HUES48 (cell line): ENCODE measurements around the gene GCK.
A peak's percentile ranks its signal among the peaks of the same experiment; 100 is the strongest.

Experiments used
- H3K27ac ChIP-seq: one replicate; pipeline ENCODE4 v1.7.0; 2013; ENCODE audit warnings: low read depth, low read length, inconsistent platforms
- H3K27me3 ChIP-seq: 2 replicates; pipeline ENCODE4 v1.6.1; 2013; ENCODE audit warnings: mild to moderate bottlenecking, low read length; ENCODE audit not compliant: control insufficient read depth, insufficient read depth
- H3K36me3 ChIP-seq: 2 replicates; pipeline ENCODE4 v1.6.1; 2013; ENCODE audit warnings: low read length; ENCODE audit not compliant: control insufficient read depth, insufficient read depth
- H3K4me1 ChIP-seq: 2 replicates; pipeline ENCODE4 v1.6.1; 2013; ENCODE audit warnings: mild to moderate bottlenecking, low read length; ENCODE audit not compliant: control insufficient read depth, insufficient read depth
- H3K4me3 ChIP-seq: 2 replicates; pipeline ENCODE4 v1.5.1; 2013; ENCODE audit warnings: mild to moderate bottlenecking, low read depth, low read length
- H3K9ac ChIP-seq: 2 replicates; pipeline ENCODE4 v1.6.1; 2013; ENCODE audit warnings: mild to moderate bottlenecking, low read depth, low read length, moderate library complexity
- H3K9me3 ChIP-seq: 2 replicates; pipeline ENCODE4 v1.6.1; 2013; ENCODE audit warnings: low read length; ENCODE audit not compliant: control insufficient read depth, insufficient read depth

The GCK gene

DNA sequence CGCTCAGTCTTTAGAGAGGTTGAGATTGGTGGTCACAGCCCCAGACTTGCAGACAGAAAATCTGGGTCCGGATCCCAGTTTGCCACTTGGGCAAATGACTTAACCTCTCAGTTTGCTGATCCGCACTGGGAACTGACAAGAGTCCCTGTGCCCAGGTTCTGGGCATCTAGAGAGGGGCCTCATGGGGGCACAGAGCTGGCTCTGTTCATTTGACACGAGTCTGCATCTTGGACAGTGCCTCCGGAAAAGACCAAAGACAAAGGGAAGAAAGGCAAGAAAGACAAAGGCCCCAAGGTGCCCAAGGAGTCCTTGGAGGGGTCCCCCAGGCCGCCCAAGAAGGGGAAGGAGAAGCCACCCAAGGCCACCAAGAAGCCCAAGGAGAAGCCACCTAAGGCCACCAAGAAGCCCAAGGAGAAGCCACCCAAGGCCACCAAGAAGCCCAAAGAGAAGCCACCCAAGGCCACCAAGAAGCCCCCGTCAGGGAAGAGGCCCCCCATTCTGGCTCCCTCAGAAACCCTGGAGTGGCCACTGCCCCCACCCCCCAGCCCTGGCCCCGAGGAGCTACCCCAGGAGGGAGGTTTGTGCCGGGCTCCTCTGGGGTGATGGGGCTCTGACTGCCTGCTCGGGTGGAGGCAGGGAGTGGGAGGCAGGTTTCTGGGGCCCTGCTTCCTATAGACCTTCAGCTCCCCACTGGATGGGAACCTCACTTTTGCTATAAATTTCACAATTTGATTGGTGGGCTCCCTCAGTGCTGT is 82.8 kb downstream of the GCK start:
- H3K36me3 ChIP-seq: peaks cover 21% of the 10 kb centered on the region
- no peak overlapping the region for H3K4me3 ChIP-seq
- peaks cover 13% of the 10 kb centered on the region for H3K27me3 ChIP-seq
- no peak overlapping the region for H3K9ac ChIP-seq
- no peak overlapping the region for H3K27ac ChIP-seq
- no peaks in the 10 kb centered on the region for H3K9me3 ChIP-seq
- H3K4me1 ChIP-seq: peaks cover 8% of the 10 kb centered on the region; the same call in 1 of the 2 replicates

DNA sequence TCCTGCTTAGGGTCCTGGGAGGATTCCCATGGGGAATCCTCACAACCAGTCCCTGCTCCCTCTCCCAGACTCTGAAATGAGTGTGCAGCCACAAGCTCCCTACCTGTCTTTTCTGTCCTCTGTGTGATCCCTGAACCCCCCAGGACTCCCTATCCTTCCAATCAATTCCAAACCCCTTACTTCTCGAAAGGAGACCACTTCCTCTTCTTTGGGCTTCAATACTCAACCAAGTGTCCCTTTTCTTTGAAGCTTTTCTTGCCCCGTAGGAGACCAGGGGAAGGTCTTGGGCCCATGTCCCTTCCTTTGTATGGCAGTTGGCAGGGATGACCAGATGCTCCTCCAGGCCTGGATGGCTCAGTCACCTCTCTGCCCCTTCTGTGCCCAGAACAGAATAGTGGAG is 83.4 kb downstream of the GCK start:
- no peak overlapping the region for H3K27ac ChIP-seq
- 0 out of 2 replicates have a peak overlapping the region, but pooled peaks have one; percentile 61 for H3K4me3 ChIP-seq

DNA sequence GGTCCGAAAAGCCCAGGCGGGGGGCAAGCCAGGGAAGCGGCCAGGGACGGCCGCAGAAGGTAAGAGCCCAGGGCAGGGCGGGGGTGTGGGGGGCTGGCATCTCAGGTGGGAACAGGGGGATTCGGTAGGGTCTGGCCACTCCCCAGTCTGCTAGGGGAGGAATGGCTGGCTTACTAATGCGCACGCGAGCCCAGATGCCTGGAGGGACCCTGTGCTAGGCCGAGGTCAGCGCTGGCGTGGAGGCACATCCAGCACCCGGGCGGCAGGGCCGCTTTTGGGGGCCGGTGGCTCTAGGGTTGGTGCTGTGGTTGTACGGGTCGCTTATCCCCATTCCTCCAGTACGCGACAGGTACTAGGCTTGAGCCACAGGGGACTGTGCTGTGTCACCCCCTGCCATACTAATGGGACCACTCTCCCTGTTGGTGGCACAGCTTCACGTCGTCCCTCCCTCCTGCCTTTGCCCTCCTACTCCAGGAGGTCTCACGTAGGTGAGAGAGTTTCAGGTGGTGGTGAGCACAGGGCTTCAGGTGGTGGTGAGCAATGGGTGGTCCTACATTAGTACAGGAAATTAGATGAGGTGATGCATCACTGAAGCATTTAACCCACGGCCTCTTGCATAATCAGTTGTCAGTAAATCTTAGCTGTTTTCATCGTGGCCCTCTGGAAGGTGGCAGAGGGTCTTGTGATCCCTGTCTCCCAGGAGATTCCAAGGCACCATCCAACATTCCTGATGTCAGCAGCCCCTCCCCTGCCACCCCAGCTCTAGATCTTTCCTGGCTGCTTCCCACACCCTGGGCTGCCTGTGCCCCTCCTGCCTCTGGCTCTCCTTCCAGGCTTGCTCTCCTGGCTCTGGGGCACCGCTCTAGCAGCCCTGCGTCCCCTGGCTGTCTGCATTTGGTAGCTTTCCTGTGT is 84.1 kb downstream of the GCK start:
- Histone ChIP-seq H3K27me3 (peaks cover 13% of the 10 kb centered on the region), H3K4me3 (peak overlapping the region; percentile 61), H3K9ac (no peak overlapping the region), H3K36me3 (peaks cover 7% of the 10 kb centered on the region), H3K4me1 (peaks cover 8% of the 10 kb centered on the region; the same call in 1 of the 2 replicates), H3K9me3 (no peaks in the 10 kb centered on the region), H3K27ac (no peak overlapping the region)

More for the DNA sequence above, 83.4 kb downstream of the GCK start:
- Histone ChIP-seq H3K36me3 (peaks cover 15% of the 10 kb centered on the region), H3K9ac (no peak overlapping the region), H3K9me3 (no peaks in the 10 kb centered on the region), H3K27me3 (peaks cover 13% of the 10 kb centered on the region), H3K4me1 (peaks cover 8% of the 10 kb centered on the region; the same call in 1 of the 2 replicates)

DNA sequence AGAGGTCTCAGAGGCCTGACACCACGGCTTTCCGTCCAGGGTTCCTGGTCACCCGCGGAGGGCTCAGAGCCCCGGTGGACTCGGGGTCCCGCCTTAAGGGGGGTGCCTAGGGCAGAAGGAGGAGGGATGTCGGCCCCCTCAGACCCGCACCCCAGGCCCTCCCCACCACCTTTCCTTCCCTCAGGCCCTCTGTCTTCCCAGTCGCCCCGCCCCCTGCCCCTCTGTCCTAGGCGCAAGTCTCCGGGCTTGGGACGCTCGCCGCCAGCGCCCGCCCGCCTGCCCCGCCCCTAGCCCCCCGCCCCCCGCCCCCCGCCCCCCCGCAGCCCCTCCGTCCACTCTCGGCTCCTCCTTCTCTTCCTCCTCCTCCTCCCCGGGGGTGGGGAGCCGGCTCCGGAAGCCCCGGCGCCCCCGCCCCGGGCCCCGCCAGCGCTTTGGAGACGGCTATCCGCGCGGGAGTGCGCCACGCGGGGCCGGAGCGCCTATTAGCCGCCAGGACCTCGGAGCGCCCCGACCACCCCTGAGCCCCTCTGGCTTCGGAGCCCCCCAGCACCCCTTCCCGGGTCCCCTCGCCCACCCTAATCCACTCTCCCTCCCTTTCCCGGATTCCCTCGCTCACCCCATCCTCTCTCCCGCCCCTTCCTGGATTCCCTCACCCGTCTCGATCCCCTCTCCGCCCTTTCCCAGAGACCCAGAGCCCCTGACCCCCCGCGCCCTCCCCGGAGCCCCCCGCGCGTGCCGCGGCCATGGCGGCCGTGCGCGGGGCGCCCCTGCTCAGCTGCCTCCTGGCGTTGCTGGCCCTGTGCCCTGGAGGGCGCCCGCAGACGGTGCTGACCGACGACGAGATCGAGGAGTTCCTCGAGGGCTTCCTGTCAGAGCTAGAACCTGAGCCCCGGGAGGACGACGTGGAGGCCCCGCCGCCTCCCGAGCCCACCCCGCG is 85.0 kb downstream of the GCK start, which contains the start of gene AEBP1:
Gene AEBP1, plus strand, starts transcription at position 423 of the 937 bp plus-strand sequence. Its CDS starts 321 bp downstream, at position 744.
- no peaks in the 10 kb centered on the region for H3K9me3 ChIP-seq
- no peak within 1 kb of the TSS for H3K27ac ChIP-seq
- no peaks in the 10 kb centered on the region for H3K36me3 ChIP-seq
- H3K4me3 ChIP-seq: peak within 1 kb of the TSS; percentile 61
- peaks cover 13% of the 10 kb centered on the region for H3K27me3 ChIP-seq
- peaks cover 8% of the 10 kb centered on the region; the same call in 1 of the 2 replicates for H3K4me1 ChIP-seq
- H3K9ac ChIP-seq: no peak within 1 kb of the TSS

DNA sequence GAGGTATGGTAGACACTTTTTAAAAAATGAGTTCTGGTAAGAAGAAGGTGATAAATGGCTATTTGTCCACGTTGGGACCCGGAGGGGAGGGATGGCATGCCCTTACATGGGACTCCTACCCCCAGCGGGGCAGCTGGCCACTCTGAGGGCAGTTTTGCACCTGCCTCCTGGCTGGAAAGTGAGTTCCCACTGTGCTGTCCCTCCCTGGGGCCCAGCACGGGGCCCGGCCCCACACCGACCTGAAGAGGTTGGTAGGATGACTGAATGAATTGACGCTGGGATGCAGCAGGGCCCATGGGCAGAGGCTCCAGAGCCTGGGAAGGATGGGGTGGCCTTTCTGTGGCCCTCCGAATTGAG is 85.7 kb downstream of the GCK start:
- Histone ChIP-seq H3K9ac (no peak overlapping the region), H3K36me3 (no peaks in the 10 kb centered on the region), H3K4me1 (peaks cover 8% of the 10 kb centered on the region; the same call in 1 of the 2 replicates), H3K4me3 (peak overlapping the region; percentile 60), H3K27me3 (peaks cover 13% of the 10 kb centered on the region), H3K9me3 (no peaks in the 10 kb centered on the region), H3K27ac (no peak overlapping the region)

DNA sequence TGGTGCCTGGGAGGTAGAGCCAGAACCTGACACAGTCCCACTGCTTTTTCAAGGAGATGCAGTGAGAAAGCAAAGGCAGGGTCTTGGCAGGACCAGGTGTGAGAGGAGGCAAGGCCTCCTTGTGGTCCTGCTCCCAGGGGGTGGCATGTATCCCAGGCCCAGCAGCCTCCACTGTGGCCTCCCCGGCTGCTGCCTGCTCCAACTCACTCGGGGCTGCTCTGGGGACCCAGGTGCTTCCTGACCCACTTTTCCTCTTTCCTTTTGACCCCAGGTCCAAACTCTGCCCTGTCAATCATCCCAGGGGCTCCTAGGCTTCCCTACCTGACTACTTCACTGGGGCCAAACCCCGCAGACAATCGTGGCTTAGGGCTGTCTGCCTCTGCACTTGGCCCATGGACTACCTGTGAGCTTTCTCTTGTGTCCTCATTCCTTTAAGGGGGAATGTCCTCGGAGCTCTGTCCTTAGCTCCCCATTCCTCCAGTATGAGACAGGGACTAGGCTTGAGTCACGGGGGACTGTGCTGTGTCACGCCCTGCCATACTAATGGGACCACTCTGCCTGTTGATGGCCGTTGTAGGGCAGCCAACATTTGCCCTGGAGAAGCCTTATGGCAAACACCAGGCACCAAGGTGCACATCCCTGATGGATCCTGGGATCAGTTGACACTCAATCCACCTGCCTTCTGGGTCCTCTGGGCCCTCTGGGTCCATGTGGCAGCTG is 86.2 kb downstream of the GCK start:
- no peak overlapping the region for H3K27ac ChIP-seq
- peaks cover 8% of the 10 kb centered on the region; the same call in 1 of the 2 replicates for H3K4me1 ChIP-seq
- no peak overlapping the region for H3K9ac ChIP-seq

DNA sequence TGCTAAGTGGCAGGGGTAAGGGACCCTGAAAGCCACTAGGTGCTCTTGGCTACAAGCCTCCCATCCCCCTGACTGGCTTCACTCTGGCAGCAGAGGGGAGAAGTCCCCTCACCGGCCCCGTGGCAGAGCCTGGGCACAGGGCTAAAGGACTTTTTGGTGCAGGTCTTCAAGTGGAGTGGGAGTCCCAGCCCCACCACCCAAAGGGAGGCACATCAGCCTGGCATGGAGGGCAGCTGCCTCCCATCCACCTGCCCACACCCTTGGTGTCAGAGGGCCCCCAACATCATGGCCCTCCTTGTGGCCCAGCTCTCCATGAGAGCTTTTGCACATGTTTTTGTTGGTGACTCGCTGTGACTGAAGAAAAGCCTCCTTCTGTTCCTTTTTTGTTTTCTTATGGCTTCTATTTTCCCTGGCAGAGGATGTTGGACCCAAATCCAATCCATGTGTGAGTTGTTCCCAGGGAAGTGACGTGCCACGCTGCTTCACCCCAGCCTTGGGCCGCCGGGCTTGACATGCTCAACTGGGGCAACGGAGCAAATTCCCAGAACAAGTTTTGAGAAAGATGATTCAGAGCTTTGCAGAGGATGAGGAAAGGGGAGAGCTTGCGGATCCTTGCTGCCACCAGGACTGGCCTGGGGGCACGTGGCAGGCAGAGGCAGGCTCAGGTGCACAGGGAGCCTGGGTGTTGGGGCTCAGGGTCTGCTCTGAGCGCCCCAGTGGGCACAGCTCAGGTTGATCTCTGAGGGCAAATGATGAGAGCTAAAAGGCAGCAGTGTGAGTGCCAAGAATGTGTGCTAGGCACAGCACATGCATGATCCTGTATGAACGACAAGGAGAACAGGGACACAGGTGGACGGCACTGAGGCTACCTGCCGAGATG is 87.0 kb downstream of the GCK start:
- Histone ChIP-seq H3K9ac (no peak overlapping the region), H3K9me3 (no peaks in the 10 kb centered on the region), H3K27me3 (peaks cover 13% of the 10 kb centered on the region), H3K36me3 (no peaks in the 10 kb centered on the region), H3K27ac (no peak overlapping the region), H3K4me3 (no peak overlapping the region), H3K4me1 (peaks cover 8% of the 10 kb centered on the region; the same call in 1 of the 2 replicates)

More for the DNA sequence above, 86.2 kb downstream of the GCK start:
- peaks cover 13% of the 10 kb centered on the region for H3K27me3 ChIP-seq
- H3K9me3 ChIP-seq: no peaks in the 10 kb centered on the region
- H3K36me3 ChIP-seq: no peaks in the 10 kb centered on the region
- peak overlapping the region; percentile 60; the same call in 1 of the 2 replicates for H3K4me3 ChIP-seq

DNA sequence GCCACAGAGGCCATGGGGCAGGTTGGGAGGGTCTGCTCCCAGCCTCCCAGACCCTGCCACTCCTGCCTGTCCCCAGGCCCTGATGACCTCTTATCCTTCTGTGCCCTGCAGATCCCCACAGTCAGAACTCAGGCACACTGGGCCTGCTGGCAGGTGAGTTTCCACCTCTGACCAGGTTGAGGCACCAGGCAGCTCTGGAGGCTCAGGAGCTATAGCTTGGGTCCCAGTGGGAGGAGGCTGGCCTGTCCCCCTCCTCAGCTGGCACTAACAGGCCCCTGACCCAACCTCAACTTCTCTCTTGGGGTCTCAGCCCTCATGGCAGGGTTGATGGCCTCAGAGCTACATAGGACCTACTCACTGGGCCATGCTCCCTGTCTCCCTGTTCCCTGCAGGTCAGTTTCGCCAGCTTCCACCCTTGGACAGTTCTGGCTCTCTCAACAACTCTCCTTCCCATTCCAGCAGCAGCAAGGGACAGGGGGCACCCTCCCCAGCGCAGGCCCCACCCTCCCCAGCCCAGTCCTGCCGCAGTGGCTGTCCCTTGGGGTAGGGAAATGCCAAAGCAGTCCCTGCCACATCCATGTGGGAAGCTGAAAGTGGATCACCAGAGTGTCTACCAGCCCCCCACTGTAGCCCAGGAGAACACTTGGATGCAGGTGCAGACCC is 87.8 kb downstream of the GCK start:
- no peak overlapping the region for H3K27ac ChIP-seq
- no peak overlapping the region for H3K4me3 ChIP-seq
- H3K4me1 ChIP-seq: peaks cover 8% of the 10 kb centered on the region; the same call in 1 of the 2 replicates

More for the DNA sequence above, 87.8 kb downstream of the GCK start:
- no peak overlapping the region for H3K9ac ChIP-seq
- H3K27me3 ChIP-seq: peaks cover 13% of the 10 kb centered on the region
- no peaks in the 10 kb centered on the region for H3K36me3 ChIP-seq
- H3K9me3 ChIP-seq: no peaks in the 10 kb centered on the region
